B cell (primary cell): Measurements from ENCODE around the gene TMEM30A. TPM values are rescaled to one million over a fixed set of nuclear protein-coding genes. Genes with fewer than 3 reads are reported as not detected.

Source experiments
- ATAC-seq: fragments of 200-7000 bp; cut with Tn5 transposase; one replicate; pipeline ENCODE4 v1.10.0; 2021; ENCODE audit warnings: low read depth, mild to moderate bottlenecking, moderate number of reproducible peaks, moderate library complexity
- CTCF ChIA-PET: fragments of 350-600 bp; sonication (Branson Sonifier 250); formaldehyde crosslinking; loops from one replicate; lab custom pipeline; 2021; ENCODE audit warnings: antibody characterized with exemption, inconsistent platforms; lab: Charles Lee
- POLR2A ChIA-PET: fragments of 350-600 bp; sonication (Branson Sonifier 250); formaldehyde crosslinking; loops from one replicate; lab custom pipeline; 2021; ENCODE audit warnings: antibody characterized with exemption; lab: Charles Lee
- DNase-seq: peaks from one replicate; pipeline ENCODE4 v3.0.0; 2013
- H2AFZ ChIP-seq: 2 replicates; pipeline ENCODE4 v1.6.1; 2012; ENCODE audit warnings: mild to moderate bottlenecking, low read depth, low read length; ENCODE audit not compliant: insufficient read depth, poor library complexity, severe bottlenecking
- H3K27ac ChIP-seq, 2 donors: 1 replicate in 1 of 2; 2 replicates in 1 of 2; pipeline ENCODE4 v1.5.1; 2012 to 2013; ENCODE audit warnings: low read length in 2 of 2, mild to moderate bottlenecking in 2 of 2, moderate library complexity in 1 of 2
- H3K27me3 ChIP-seq, 4 experiments: fragments of 200-600 bp in 1 of 4; sonication (generic) in 1 of 4; replicated peaks in 1 of 4; 1 replicate in 2 of 4; 2 replicates in 2 of 4; pipeline versions ENCODE4 v1.6.1 to v1.7.0; 2013 to 2016; ENCODE audit warnings: low read length in 3 of 4, mild to moderate bottlenecking in 2 of 4, mixed read lengths in 1 of 4, moderate library complexity in 1 of 4; ENCODE audit not compliant: insufficient read depth in 4 of 4, control insufficient read depth in 3 of 4; ENCODE audit errors: control extremely low read depth in 1 of 4
- H3K36me3 ChIP-seq, 2 experiments: replicated peaks in 1 of 2; 1 replicate in 1 of 2; 2 replicates in 1 of 2; pipeline versions ENCODE4 v1.6.1 to v1.7.1; 2013; ENCODE audit warnings: low read length in 1 of 2; ENCODE audit not compliant: insufficient read depth in 2 of 2, control insufficient read depth in 1 of 2; ENCODE audit errors: control extremely low read depth in 1 of 2, extremely low read depth in 1 of 2
- H3K4me1 ChIP-seq, 2 donors: fragments of 200-600 bp in 1 of 2; sonication (generic) in 1 of 2; 1 replicate in 1 of 2; 2 replicates in 1 of 2; pipeline versions ENCODE4 v1.5.1 to v1.6.1; 2013 to 2017; ENCODE audit warnings: low read length in 2 of 2; ENCODE audit not compliant: control insufficient read depth in 2 of 2, insufficient read depth in 2 of 2
- H3K4me2 ChIP-seq: replicated peaks from 2 replicates; pipeline ENCODE3; 2012; ENCODE audit warnings: mild to moderate bottlenecking, low read depth, low read length; ENCODE audit not compliant: poor library complexity, severe bottlenecking
- H3K4me3 ChIP-seq, 5 experiments: fragments of 200-600 bp in 1 of 5; sonication (generic) in 1 of 5; 1 replicate in 3 of 5; 2 replicates in 2 of 5; pipeline versions ENCODE4 v1.5.1 to v1.7.0; 2011 to 2016; ENCODE audit warnings: low read length in 4 of 5, mild to moderate bottlenecking in 4 of 5, low read depth in 2 of 5, control low read depth in 1 of 5, moderate library complexity in 1 of 5; ENCODE audit not compliant: insufficient read depth in 1 of 5; ENCODE audit errors: control extremely low read depth in 1 of 5, extremely low read depth in 1 of 5
- H3K79me2 ChIP-seq: fragments of 200-600 bp; sonication (generic); one replicate; pipeline ENCODE4 v1.6.0; 2016; ENCODE audit warnings: low read length; ENCODE audit not compliant: control insufficient read depth, insufficient read depth
- H3K9ac ChIP-seq: fragments of 200-600 bp; sonication (generic); 2 replicates; pipeline ENCODE4 v1.6.1; 2017; ENCODE audit warnings: mild to moderate bottlenecking, low read length, moderate library complexity
- H3K9me3 ChIP-seq, 3 donors: one replicate each; pipeline versions ENCODE4 v1.6.1 to v1.7.1; 2013; ENCODE audit warnings: low read length in 2 of 3; ENCODE audit not compliant: control insufficient read depth in 2 of 3, insufficient read depth in 1 of 3; ENCODE audit errors: control extremely low read depth in 1 of 3
- H4K20me1 ChIP-seq: 2 replicates; pipeline ENCODE4 v1.6.0; 2012; ENCODE audit warnings: mild to moderate bottlenecking, low read length; ENCODE audit not compliant: insufficient read depth, control insufficient read depth, poor library complexity, severe bottlenecking
- H3K27ac Mint-ChIP-seq: one replicate; pipeline ENCODE4 v1.8.0; 2021; ENCODE audit warnings: mixed read lengths
- H3K27me3 Mint-ChIP-seq: one replicate; pipeline ENCODE4 v1.8.0; 2021; ENCODE audit warnings: mixed read lengths
- H3K4me1 Mint-ChIP-seq: one replicate; pipeline ENCODE4 v1.8.0; 2021; ENCODE audit warnings: mixed read lengths
- H3K4me3 Mint-ChIP-seq: one replicate; pipeline ENCODE4 v1.8.0; 2021; ENCODE audit warnings: mixed read lengths
- H3K9me3 Mint-ChIP-seq: one replicate; pipeline ENCODE4 v1.8.0; 2022; ENCODE audit warnings: mixed read lengths; ENCODE audit not compliant: insufficient read depth
- EZH2 ChIP-seq: IDR thresholded peaks from 2 replicates; pipeline ENCODE4 v1.6.1; 2012; ENCODE audit warnings: borderline replicate concordance, low read depth, mild to moderate bottlenecking, moderate library complexity, low read length; ENCODE audit not compliant: insufficient read depth, poor library complexity, severe bottlenecking
- WGBS: methylation state at CpG from one replicate; pipeline ENCODE4 v1.1.5; 2013; ENCODE audit warnings: missing lambda C conversion rate; ENCODE audit not compliant: insufficient coverage; 5-methylcytosine and 5-hydroxymethylcytosine counted together
- intact Hi-C: fragments of 100-400 bp; cut with micrococcal nuclease; formaldehyde crosslinking; loops from one replicate; pipeline ENCODE4 v1.10.0; 2022
- polyA plus RNA-seq: library from polyadenylated mRNA; depleted of rRNA; stranded (reverse); fragments of >200 nt; gene quantifications from 2 replicates; pipeline ENCODE4 v1.2.3, GENCODE V29; 2012
- total RNA-seq, 2 donors: library from RNA; stranded (reverse); fragments of 120-200 nt in 1 of 2; gene quantifications; 1 replicate in 1 of 2; 2 replicates in 1 of 2; pipeline versions ENCODE4 v1.2.3 to v1.2.4, GENCODE V29; 2013 to 2022
- TF ChIP-seq, protein P1 (sequence below): fragments of 200-600 bp; IDR thresholded peaks from one replicate; pipeline ENCODE4 v1.8.0; 2022; ENCODE audit warnings: antibody characterized with exemption, mild to moderate bottlenecking

The TMEM30A gene
- total and polyA plus RNA-seq, 2 donors (not counting 1 experiment from before 2014, with no cell fraction given), result 4.7 to 53.9 TPM

DNA sequence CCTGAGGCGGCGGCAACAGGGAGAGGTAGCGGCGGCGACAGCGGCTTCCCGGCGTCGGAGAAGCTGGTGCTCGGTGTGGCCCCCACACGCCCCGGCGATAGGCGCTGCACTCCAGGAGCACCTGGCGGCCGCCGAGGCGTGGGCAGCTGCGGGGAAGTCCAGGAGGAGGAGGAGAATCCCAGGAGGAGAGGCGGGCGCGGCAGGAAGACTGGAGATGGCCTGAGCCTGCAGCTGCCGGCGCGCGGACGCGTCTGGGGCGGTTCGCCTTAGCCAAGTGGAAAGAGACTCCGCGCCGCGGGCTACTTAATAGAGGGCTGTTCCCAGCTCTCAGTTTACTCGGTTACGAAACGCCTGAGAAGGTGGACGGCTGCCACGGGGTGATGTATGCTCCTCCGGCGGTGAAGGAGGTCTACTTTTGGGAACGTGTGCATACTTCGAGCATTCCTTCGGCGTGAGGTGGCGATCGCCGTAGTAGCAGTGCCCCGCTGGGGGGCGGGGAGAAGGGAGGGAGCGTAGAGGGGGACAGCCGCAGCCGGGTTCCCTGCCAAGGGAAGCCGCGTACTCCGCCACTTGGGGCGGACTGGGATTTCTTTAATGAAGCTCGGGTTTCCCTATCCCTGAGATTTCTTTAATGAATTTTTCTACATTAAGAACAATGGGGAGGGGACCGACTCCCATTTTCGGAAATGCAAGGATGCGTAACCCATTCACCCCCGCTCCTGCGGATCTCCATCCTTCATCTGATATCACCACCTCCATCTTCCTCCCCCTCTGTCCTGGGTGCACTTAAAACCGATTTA is 78.6 kb downstream of the TMEM30A start, which contains the start of gene COL12A1:
COL12A1 (minus strand) TSS at position 278 of the 800 bp plus-strand sequence. CDS start 3,261 bp downstream, outside the sequence.
- H3K9me3 ChIP-seq, result peaks cover 0 to 38% (median 0%) of the 10 kb centered on the region in 3 donors
- no peak within 1 kb of the TSS for H3K27ac ChIP-seq
- H3K27me3 ChIP-seq, result peaks cover 0 to 83% (median 59%) of the 10 kb centered on the region in 4 experiments
- H2AFZ ChIP-seq, result peak within 1 kb of the TSS; percentile 64
- ChIA-PET CTCF (interaction anchor here (0.8 to 10.7 kb wide), 5 partner anchors 13 to 1476 kb away, joined by 3 to 388 read pairs (median 52); no protein-coding TSS in a partner anchor), POLR2A (no interaction called here)
- no peaks in the 10 kb centered on the region for H4K20me1 ChIP-seq
- WGBS, result 3% methylated on average over 61 of the region's 64 CpGs
- peak within 1 kb of the TSS; percentile 64 for H3K4me2 ChIP-seq
- H3K4me1 ChIP-seq, result peaks cover 57 to 62% of the 10 kb centered on the region in 2 donors
- peak; percentile 52 for DNase-seq
- Mint-ChIP-seq H3K4me3 (peak within 1 kb of the TSS; percentile 74), H3K27me3 (peaks cover 85% of the 10 kb centered on the region), H3K27ac (peak within 1 kb of the TSS; percentile 32), H3K4me1 (peaks cover 62% of the 10 kb centered on the region), H3K9me3 (no peaks in the 10 kb centered on the region)
- H3K9ac ChIP-seq, result peak within 1 kb of the TSS; percentile 43
- intact Hi-C loops, result no loop called here
- H3K36me3 ChIP-seq, result no peaks in the 10 kb centered on the region
- TF ChIP-seq, protein P1, sequence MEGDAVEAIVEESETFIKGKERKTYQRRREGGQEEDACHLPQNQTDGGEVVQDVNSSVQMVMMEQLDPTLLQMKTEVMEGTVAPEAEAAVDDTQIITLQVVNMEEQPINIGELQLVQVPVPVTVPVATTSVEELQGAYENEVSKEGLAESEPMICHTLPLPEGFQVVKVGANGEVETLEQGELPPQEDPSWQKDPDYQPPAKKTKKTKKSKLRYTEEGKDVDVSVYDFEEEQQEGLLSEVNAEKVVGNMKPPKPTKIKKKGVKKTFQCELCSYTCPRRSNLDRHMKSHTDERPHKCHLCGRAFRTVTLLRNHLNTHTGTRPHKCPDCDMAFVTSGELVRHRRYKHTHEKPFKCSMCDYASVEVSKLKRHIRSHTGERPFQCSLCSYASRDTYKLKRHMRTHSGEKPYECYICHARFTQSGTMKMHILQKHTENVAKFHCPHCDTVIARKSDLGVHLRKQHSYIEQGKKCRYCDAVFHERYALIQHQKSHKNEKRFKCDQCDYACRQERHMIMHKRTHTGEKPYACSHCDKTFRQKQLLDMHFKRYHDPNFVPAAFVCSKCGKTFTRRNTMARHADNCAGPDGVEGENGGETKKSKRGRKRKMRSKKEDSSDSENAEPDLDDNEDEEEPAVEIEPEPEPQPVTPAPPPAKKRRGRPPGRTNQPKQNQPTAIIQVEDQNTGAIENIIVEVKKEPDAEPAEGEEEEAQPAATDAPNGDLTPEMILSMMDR, result no peak
- no peak for TF ChIP-seq EZH2
- no peaks in the 10 kb centered on the region for H3K79me2 ChIP-seq
- no peak for ATAC-seq
- peak within 1 kb of the TSS in 4 of 5 experiments; percentile 0 to 34 (median 26) for H3K4me3 ChIP-seq
